Endometrial microvascular endothelial cells (primary cell): ENCODE results near the gene RAB11B. TPM values are rescaled to one million over a fixed set of nuclear protein-coding genes. Genes with fewer than 3 reads are reported as not detected.
"Not testable (repeated sequence)": the region's sequence is repeated elsewhere in the genome, so short reads cannot be mapped to it uniquely, and the experiment has no call there.

Source experiments
- in situ Hi-C: cut with HindIII; loops from 2 replicates; pipeline ENCODE4 v1.10.0; 2017; ENCODE audit warnings: low sequenced_read_pairs, low pct_unique_long_range_greater_than_20kb; ENCODE audit errors: inconsistent ontology term
- total RNA-seq: library from RNA; depleted of rRNA; stranded (reverse); fragments of >200 nt; gene quantifications from one replicate; pipeline ENCODE4 v1.2.3, GENCODE V29; 2015; ENCODE audit errors: inconsistent ontology term

RAB11B gene
- total RNA-seq: 16.4 TPM

DNA sequence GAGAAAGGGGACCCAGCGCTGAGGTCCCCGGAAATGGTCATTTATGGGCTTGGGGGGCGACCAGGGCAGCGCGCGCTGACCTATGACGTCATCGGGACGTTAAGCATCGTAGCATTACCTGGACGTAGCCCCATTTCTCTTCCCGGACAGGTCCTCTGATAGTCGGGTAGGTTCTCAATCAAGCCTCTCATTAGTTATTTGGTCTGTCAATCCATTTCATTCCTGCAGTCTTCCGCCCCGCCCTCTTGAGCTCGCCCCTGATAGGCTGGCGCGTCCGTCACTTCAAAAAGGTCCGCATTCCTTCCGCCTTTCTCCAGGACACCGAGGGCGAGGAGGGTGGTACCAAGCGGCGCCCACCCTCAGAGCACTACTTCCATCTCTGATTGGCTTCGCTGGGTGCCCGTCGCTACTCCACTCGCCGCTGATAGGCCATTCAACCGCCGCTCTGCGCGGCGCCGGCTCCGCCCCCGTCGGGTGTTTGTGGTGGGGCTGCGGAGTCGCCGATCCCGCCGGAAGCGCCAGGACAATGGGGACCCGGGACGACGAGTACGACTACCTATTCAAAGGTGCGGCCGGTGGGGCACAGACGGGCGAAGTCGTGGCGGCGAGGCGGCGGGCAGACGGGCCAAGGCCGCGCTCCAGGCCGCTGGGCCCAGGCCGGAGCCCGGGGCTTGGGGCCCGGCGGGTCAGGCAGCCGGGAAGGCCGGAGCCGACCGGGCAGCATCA, at the start of gene RAB11B:
TSS of gene RAB11B (plus strand) at position 470 of the 726 bp plus-strand sequence. CDS start at position 527, 57 bp downstream.
- in situ Hi-C loops: no loop called here

DNA sequence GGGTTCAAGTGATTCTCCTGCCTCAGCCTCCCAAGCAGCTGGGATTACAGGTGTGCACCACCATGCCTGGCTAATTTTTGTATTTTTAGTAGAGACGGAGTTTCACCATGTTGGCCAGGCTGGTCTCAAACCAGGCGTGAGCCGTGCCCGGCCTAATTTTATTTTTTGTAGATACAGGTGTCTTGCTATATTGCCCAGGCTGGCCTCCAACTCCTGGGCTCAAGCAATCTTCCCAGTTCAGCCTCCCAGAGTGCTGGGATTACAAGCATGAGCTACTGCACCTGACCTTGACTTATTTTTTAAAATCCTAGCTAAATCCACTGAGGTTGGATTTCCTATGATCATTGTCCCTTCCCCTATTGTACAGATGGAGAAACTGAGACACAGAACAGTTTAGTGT, 48.7 kb upstream of the RAB11B start:
- in situ Hi-C loops: not testable (repeated sequence)

DNA sequence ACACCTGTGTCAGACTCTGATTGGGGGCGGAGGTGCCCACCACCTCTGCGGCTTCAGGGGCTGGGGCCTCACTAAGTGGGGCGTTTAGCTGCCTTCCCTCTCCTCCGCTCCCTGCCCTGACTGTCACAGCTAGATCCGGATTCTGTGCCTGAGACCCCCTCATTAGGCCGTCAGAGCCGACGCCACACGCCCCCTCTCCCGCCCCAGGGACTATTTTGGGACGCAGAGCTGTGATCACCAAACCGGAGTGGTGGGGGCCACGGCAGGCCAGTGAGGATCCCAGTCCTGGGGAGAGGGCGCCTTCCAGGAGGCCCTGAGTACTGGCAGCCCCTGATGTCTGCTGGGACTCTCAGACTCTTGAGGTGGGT, 47.9 kb upstream of the RAB11B start:
- in situ Hi-C loops: no loop called here

DNA sequence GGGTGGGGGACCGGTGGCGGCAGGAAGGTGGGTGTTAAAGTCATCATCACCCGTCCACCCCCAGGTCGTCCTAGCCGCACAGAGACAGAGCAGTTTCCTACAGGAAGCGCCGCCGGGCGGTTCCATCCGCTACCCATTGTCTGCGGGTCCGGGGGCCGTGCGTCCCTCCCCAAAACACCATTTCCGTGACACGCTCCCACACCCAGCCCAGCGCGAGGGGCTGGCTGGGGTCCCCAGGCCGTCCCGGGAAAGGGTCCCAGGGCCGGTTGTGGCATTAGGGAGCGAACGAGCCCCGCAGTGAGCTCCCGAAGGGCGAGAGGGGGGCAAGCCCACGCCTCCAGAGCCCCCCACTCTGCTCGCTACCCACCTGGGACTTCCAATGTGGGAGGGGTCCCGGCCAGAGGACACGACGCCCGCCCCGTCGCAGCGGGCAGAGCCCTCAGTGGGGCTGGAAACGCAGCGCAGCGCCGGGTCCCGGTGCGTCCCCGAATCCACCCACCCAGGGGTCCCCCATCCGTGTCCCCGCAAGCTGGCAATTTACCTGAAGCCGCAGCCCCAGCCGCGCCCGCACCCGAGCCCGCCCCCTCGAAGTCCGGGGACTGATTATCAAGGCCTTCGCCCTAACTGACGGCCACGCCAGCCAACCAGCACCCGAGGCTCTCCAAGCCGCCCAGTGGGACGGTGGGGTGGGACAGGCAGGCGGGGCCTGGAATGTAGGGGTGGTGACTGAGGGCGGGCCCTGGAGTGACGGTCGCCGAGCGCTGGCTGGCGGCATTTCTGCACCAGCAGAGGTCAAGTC, 47.3 kb upstream of the RAB11B start, which contains the start of gene KANK3:
TSS of gene KANK3 (minus strand) at position 579 of the 799 bp plus-strand sequence. CDS start 5,434 bp downstream, outside the sequence.
- in situ Hi-C loops: no loop called here

DNA sequence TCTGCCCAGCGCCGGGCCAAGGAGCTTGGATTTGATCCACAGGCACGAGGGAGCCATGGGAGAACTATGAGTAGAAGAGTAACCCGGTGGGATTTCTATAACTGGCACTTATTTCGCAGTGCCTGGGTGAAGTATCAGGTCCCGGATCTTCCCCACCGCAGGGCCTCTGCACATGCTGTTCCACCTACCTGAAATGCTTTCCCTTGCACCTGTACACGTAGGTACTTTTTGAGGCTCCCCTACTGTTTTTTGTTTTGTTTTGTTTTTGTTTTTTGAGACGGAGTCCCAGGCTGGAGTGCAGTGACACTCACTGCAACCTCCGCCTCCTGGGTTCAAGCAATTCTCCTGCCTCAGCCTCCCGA, 46.7 kb upstream of the RAB11B start:
- in situ Hi-C loops: no loop called here

DNA sequence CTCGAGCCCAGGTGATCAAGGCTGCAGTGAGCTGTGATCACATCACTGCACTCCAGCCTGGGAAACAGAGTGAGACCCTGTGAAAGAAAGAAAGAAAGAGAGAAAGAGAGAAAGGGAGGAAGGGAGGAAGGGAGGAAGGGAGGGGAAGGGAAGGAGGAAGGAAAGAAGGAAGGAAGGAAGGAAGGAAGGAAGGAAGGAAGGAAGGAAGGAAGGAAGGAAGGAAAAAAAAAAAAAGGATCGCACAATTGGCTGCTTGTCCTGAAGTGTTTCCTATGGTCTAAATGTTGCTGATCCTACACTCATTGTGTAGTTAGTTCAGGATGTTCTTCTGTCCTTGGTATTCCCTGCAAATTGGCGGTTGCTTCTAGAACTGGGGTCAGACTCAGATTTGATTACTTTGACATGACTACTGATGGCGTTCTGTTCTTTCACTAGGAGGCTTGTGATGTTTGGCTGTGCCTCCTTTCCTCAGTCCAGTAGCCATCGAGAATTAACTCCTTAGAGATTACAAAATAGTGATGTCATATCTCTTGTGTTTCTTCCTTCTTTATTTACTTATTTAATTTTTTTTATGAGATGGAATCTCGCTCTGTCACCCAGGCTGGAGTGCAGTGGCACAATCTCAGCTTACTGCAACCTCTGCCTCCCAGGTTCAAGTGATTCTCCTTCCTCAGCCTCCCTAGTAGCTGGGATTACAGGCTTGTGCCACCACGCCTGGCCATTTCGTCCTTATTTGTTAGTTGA, 40.4 kb upstream of the RAB11B start:
- in situ Hi-C loops: not testable (repeated sequence)

DNA sequence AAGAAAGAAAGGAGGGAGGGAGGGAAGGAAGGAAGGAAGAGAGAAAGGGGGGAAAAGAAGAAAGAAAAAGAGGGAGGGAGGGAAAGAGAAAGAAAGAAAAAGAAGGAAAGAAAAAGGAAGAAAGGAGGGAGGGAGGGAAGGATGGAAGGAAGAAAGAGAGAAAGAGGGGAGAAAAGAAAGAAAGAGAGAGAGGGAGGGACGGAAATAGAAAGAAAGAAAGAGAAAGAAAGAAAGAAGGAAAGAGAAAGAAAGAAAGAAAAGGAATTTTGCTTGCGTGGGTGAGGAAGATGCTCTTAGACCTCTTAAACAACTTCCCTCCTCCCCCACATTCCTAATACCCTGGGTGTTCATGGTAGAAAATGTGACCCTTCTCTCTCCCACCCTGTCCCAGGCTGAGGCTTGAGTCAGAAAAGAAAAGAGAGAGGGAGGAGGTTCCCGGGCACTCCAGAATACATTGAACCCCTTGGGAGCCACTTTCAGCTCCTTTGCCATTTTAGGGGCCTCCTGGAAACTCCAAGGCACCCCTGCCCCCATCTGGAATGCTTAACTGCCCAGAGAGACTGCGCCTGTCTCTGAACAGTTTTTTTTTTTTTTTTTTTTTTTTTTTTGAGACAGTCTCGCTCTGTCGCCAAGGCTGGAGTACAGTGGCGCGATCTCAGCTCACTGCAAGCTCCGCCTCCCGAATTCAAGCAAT, 37.9 kb upstream of the RAB11B start:
- in situ Hi-C loops: no loop called here

DNA sequence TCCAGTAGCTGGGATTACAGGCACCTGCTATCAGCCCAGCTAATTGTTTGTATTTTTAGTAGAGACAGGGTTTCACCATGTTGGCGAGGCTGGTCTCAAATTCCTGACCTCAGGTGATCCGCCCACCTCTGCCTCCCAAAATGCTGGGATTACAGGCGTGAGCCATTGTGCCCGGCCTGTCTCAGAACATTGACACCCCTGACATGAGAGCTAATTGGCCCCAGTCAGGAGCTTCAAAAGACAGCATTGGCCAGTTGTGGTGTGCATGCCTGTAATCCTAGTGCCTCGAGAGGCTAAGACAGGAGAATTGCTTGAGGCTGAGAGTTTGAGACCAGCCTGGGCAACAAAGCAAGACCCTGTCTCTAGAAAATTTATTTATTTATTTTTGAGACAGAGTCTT, 37.3 kb upstream of the RAB11B start:
- in situ Hi-C loops: not testable (repeated sequence)

DNA sequence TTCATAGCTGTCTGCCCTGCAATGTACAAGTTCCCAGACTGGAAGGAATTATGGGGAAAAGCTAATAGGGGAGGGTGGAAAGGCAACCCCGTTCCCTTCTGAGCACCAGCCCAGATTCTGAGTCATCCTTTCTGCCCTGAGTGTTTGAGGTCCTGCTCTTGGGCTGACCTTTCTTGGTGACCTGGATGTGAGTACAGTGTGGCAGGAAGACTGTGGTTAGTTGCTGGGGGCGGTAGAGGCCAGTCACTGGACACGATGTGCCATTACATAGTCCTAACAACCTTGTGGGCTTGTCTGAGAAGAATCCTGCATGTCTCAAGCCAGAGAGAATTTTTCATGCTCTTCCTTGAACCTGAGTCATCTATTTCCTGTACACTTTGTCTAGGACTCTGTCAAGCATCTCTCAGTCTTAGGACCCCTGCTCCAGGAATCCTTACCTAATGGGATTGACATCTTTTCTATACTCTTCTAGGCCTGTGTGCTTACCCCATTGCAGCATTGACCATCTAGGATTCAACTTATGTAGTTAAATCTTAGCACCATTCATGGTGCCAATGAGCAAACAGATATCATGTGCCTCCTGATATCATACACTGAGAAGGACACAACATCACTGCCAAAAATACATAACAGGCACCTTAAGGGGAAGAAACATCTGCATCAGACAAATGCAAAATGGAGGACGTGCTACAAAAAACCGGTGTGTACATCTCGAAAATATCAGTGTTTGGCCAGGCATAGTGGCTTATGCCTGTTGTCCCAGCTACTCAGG, 34.3 kb upstream of the RAB11B start:
- in situ Hi-C loops: no loop called here

DNA sequence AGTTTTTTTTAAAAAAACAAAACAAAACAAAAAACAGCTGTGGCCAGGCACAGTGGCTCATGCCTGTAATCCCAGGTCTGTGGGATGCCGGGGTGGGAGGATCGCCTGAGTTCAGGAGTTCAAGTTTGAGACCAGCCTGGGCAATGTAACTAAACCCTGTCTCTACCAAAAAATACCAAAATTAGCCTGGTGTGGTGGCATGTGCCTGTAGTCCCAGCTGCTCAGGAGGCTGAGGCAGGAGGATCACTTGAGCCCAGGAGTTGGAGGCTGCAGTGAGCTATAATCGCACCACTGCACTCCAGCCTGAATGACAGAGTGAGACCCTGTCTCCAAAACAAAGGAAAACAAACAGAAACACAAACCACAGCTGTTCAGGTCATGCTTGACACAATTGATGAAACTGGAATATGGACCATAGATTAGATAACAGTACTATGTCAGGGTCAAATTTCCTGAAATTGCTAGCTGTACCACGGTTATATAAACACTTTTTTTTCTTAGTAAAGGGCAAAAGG, 33.1 kb upstream of the RAB11B start:
- in situ Hi-C loops: no loop called here

DNA sequence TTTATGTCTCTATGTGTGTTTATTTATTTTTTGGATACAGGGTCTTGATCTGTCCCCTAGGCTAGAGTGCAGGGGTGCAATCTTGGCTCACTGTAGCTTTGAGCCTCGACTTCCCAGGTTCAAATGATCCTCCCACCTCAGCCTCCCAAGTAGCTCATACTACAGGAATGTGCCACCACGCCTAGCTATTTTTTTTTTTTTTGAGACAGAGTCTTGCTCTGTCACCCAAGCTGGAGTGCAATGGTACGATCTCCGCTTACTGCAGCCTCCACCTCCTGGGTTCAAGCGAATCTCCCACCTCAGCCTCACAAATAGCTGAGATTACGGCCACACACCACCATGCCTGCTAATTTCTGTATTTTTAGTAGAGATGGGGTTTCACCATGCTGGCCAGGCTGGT, 31.2 kb upstream of the RAB11B start:
- in situ Hi-C loops: no loop called here

DNA sequence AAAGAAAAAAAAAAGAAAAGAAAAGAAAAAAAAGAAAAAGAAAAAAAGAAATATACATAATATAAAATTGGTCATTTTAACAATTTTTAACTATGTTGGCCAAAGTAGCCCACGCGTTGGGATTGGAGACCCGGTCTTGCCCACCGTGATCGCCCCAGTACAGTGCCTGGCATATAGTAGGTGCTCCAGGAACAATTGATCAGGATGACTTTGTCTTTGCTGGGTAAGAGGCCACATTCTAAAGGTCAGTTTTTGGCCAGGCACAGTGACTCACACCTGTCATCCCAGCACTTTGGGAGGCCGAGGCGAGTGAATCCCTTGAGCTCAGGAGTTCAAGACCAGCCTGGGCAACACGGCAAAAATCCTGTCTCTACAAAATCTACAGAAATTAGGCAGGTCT, 30.0 kb upstream of the RAB11B start:
- in situ Hi-C loops: no loop called here

DNA sequence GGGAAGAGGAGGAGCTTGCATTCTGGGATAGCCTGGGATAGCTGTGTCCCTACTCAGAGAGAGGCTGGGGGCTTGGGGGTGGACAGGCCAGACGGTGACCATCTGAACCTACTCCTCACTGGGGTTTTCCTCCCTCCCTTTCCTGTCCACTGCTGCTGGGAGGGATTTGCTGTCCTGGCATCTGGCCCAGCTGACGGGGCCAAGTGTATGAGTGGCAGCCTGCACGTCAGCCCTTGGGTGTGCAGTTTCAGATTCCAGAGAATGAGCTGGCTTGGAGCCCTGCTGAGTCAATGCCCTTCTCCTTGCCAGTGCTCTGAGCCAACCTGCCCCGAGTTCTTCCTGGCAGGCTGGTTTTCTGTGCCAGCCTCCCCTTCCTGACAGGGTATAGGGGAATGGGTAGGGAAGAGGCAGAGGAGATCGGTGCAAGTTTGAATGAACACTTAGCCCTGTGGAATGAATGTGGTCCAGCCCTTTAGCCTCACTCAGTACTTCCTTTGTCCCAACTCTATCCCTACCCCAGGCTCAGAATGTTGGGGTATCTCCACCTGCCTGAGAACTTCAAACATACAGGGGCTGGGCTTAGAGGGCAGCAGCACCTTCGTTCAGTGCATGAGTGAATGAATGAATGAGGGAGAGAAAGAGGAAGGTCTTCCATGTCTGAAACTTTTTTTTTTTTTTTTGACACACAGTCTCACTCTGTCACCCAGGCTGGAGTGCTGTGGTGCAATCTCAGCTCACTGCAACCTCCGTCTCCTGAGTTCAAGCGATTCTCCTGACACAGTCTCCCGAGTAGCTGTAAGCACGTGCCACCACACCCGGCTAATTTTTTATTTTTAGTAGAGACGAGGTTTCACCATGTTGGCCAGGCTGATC, 28.0 kb upstream of the RAB11B start:
- in situ Hi-C loops: no loop called here

DNA sequence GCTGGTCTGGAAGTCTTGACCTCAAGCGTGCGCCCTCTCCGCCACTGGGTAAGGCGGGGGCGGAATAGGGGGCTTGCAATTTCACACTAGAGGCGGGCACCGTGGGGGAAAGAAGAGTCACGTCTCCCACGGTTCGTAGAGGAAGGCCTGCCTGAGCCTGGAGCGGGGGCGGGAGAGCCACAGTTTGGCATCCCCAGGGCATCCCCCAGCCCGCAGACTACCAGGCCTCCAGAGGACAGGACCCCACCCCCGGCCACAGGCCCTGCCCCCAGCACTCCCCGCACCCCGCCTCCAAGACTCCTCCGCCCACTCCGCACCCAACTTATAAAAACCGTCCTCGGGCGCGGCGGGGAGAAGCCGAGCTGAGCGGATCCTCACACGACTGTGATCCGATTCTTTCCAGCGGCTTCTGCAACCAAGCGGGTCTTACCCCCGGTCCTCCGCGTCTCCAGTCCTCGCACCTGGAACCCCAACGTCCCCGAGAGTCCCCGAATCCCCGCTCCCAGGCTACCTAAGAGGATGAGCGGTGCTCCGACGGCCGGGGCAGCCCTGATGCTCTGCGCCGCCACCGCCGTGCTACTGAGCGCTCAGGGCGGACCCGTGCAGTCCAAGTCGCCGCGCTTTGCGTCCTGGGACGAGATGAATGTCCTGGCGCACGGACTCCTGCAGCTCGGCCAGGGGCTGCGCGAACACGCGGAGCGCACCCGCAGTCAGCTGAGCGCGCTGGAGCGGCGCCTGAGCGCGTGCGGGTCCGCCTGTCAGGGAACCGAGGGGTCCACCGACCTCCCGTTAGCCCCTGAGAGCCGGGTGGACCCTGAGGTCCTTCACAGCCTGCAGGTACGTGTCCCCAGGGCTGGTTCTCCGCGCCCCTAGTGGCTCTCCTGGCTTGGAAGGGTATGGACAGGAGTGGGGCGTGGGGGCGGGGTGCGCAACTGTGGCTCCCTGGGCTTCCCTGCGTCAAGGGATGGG, 26.1 kb upstream of the RAB11B start, which contains the start of gene ANGPTL4:
TSS of gene ANGPTL4 (plus strand) at position 353 of the 969 bp plus-strand sequence. CDS start at position 520, 167 bp downstream.
- in situ Hi-C loops: no loop called here

DNA sequence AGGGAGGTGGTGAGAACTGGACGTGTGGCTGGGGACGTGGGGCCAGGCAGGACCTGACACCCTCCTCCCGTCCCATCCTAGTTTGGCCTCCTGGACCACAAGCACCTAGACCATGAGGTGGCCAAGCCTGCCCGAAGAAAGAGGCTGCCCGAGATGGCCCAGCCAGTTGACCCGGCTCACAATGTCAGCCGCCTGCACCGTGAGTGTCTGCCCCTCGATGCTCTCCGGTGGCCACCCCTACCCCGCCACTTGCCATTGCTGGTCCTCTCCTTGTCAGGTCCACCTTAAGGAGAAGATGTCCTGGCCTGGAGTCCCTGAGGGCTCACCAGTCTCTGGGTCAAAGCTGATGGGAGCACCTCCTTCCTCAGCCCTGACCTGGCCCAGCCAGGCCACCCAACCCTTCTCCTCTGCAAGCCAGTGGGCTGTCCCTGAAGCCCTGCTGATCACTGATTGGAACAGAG, 24.0 kb upstream of the RAB11B start:
- in situ Hi-C loops: no loop called here

DNA sequence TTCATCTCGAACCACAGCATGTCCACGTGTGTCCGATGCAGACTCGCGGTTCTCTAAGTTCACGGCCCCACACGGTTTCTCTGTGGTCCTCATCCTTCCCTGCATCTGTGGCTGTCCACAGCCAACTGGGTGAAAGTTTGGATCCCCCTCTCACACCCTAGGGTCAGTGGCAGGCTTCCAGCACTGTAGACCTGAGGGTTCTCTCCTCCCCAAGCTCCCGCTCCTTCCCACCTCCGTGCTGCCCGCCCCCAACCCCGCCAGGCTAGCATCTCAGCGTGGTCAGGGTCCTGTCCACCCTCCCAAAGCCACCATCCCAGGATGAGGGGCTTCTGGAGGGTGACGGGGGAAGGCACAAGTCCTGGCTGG, 23.2 kb upstream of the RAB11B start:
- in situ Hi-C loops: no loop called here
